NCI-H1092 (cell line): Measurements from ENCODE around the gene MIPEP.

Source experiments
- DNase-seq: peaks from one replicate; lab custom pipeline; 2025; lab: John Stamatoyannopoulos, UW

Gene MIPEP

DNA sequence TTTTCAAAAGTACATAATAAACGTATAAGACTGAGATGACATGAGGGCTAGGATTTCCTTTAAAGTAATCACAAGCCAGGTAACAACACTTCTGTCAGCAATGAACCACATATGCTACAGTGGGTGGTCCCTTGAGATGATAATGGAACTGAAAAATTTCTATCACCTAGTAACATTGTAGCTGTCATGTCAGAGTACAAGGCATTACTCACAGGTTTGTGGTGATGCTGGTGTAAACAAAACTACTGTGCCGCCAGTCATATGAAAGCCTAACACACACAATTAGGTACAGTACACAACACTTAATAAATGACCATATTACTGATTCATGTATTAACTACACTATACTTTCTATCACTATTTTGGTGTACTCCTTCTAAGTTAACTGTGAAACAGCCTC, 36.8 kb downstream of the MIPEP start:
- no peak for DNase-seq

DNA sequence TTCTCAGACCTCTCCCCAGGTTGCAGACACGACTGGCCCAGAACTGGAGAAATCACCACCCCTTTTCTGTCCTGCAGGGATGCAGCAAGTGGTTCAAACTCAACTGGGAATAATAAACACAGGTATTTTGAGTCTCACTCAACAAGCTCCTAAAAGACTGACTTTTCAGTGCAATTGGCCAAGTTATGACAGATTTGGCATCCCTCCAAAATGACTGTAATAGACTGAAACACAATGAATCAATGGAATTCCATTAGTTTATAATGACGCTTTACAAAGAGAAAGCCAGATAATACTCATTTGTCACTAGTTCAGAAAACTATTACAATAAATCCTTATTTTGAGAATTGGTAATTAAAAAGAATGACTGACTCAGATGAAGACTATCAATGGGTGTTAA, 38.1 kb downstream of the MIPEP start:
- no peak for DNase-seq

GRCh38 chr13:23850134-23850533, 39.1 kb downstream of the MIPEP start:
- no peak for DNase-seq

- DNase-seq = no peak
Observed at GRCh38 chr13:23849670-23850069, 39.5 kb downstream of the MIPEP start.

GRCh38 chr13:23848646-23849141, 40.5 kb downstream of the MIPEP start:
- DNase-seq = no peak

DNA sequence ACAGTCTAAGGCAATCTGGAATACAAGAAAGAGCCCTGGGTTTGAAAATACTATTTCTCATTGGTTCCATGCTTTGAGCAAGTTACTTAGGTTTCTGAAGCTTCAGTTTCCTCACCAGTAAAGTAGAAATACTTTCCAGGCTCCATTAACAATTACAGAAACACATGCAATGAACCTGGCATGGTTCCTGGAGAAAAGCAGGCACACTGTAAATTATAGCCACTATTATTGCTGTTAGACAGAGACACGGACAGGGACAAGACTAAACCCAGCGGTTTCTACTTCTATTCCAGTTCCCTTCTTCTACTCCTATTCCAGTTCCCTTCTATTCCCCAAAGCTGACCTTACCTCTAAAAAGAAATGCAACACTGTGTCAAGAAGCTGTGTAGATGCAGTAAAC, 41.2 kb downstream of the MIPEP start:
- no peak for DNase-seq

- no peak for DNase-seq
Observed at GRCh38 chr13:23847497-23847896, 41.7 kb downstream of the MIPEP start.

DNA sequence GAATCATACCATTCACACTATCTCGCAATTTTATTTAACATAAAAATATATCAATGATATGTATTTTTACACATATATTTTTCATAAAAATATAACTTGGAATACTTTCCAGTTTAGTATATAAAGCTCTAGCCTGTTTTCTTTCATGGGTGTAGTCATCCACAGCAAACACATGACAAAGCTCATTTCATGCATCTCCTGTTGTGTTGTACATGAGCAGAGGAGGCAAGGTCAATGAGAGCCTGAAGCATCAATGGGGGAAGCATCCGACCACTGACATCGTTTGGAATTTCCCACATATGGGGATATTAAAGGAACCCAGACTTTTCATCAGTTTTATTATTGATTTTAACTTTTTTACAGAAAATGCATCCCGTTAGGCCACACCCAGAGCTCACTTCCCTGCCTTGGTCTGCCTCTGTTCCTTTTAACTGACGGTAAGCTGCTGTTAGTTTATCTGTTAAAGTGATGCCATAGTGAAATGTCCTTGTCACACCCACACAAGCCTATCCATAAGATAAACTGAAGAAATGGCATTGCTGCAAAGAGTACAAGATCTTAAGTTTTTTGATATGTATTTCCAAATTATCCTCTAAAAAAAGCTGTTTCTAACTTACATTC, 44.0 kb downstream of the MIPEP start:
- no peak for DNase-seq

DNA sequence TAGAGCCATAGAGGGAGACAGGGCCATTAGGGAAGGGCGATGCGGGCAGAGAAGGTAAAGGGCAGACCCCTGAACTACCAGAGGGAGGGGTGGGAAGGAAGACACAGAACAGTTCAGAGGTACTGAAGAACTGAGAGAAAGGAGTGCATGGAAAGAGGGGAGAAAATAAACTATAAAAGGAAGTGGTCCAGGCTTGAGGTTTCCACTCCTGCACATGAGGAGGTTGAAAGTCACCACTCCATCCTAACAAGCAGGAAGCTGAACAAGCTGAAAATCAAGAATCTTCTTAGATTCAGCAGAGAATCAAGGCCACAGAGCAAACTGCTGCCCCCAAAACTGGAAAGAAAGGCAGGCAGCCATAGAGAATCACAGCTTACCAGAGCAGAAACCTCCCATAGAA, 45.1 kb downstream of the MIPEP start:
- no peak for DNase-seq

DNA sequence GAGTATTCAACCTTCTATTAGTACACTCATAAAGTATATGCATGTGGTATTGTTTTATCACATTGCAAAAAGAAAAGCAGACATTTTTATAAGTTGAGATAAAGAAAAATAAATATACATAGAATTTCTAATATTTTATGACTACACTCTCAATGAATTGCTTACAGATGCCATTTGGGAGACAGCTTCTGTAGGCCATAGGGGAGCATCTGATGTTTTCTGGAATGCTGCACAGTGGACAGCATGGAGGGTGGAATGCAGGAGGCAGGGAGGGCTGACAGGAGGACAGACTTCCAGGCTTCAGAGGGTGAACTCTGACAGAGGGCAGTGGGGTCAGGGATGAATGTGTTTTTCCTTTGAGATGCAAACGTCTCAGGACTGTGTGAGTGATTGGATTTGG, 45.8 kb downstream of the MIPEP start:
- DNase-seq = no peak

DNA sequence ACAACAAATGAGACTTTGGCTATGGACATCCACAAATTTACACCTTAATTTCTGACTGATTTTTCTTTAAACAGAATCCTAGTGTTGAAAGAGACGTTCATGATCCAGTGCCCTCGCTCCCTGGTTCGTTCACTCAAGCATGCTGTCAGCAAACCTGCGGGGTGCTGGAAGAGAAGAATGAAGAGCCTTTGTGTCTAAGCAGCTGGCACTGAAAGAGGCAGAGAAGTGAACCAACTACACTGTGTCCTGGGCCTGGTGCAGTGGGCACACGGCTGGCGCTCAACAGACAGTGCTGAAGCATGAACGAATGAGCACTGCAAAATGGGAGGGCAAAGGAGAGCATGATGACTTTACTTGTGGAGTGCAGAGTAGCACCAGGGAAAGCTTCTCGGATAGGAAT, 46.8 kb downstream of the MIPEP start:
- no peak for DNase-seq

DNA sequence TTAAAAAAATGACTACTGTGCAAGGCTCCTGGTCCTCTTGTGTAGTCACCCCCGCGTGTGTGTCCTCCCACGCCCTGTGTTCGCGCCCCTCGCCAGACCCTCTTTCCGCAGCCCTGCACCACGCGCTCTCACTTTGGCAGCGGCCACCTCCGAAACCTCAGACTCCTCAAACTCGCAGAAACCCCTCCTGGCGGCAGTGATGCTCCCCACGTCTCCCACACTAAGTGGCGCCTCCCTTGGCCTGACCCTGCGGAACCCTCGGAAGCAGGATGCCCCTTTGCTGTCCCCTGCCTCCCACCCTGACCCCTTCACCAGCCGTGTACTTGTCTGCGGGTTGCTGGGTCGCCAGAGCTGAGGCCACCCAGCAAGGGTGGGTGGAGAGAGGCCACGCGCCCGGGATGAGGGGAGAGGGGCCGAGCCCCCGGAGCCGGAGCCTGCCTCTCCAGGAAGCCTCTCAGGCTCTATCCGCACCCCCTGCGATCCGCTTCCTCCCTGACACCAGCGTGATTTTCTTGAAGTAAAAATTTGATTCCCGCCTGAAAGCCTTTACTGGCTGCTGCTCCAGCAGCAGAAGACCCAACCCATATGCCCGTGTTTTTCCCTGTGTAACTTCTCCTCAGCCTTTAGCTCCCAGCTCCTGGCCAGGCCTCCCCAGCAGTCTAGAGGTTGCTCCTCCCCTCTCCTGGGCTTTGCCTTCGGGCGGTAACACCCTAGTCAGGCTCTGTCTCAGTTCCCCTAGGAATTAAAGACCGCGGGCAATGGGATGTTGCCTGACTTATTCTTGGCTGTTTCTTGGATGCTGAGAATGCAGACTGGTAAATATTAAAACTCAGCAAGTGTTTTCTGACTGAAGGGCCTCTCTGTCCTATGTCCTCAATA, 55.2 kb downstream of the MIPEP start:
- DNase-seq = no peak

- no peak for DNase-seq
Observed at GRCh38 chr13:23828866-23829265, 60.3 kb downstream of the MIPEP start.

DNA sequence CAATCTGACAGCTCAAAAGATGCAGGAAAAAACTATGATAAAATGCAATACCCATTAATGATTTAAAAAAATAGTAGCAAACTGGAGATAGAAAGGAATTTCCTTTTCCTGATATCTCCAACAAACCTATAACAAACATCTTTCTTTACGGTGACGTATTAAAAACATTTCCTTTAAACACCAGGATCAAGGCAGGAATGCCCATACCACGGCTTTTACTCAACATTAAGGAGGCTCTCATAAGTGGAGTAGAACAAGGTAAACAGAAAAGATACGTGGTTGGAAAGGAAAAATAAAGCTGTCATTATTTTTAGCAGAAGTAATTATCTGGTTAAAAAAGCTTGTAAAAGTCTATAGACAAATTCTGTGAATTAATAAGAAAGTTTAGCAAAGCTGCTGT, 61.1 kb downstream of the MIPEP start:
- DNase-seq = no peak

GRCh38 chr13:23825179-23825578, 64.0 kb downstream of the MIPEP start:
- DNase-seq = no peak

DNA sequence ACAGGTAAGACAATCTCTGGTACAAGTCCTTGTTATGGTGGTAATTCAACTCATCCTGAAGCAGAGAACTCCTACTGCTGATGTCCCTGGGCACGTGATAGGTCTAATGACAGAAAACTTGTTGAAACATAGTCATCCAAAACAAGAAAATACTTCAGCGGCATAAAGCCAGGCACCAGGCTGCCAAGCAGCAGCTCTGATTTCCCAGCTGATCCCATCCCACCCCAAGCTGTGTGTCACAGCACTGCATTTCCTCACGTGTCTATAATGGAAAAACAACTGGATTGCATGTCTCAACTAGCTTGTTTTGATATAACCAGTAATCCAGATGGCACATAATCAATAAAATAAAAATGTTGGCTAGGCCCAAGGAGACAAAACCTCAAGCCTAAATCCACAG, 64.8 kb downstream of the MIPEP start:
- no peak for DNase-seq

GRCh38 chr13:23822252-23822824, 66.9 kb downstream of the MIPEP start:
- DNase-seq = no peak

GRCh38 chr13:23820530-23820929, 68.7 kb downstream of the MIPEP start:
- no peak for DNase-seq

GRCh38 chr13:23817830-23818229, 71.4 kb downstream of the MIPEP start:
- no peak for DNase-seq

DNA sequence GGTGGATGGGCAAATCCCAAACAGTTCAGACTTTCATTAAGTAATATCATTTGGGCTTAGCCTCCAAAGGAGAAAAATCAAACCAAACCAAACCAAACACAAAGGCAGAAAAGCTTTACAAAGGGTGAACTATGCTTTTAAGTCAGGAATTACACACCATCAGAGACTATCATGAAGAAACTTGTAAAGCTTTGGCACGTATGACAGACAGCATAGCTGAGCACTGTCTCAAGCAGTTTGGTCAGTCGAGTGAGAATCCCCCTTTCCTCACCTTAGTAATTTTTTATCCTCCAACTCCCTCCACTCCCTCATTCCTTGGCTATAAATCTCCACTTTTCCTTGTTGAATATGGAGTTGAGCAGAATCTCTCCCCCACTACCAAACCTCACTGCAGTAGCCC, 72.1 kb downstream of the MIPEP start:
- no peak for DNase-seq

GRCh38 chr13:23813635-23814034, 75.6 kb downstream of the MIPEP start:
- no peak for DNase-seq

DNA sequence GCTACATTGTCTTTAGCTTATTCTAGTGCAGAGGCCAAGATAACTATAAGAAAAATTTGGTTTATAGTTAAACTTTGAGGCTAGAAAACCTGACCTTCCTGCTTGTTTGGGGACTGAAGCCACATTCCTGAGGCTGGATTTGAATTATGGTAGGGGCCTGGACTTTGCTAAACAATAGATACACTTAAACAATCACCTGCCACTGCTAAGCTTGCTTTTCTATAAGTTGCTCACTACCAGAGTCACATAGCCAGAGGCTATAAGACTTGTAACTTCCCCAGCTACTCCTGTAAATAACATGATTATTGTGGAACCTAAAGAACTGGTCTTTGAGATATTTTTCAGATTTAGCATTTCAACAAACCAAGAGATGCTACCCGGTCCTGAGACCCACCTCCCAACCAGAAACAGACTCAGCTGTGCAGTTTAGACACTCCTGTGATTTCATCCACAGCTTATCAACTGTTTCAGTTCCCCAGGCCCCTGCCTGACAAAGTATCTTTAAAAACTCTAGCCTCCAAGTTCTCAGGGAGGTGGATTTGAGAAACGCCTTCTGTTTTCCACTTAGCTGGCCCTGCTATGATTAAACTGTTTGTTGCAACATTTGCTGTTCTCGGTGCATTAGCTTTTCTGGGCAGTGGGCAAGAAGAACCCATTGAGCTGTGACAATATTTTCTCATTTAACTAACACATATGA, 77.7 kb downstream of the MIPEP start:
- no peak for DNase-seq
